GM12878 (cell line): Measurements from ENCODE around the gene WASF2. TPM values are rescaled to one million over a fixed set of nuclear protein-coding genes. Genes with fewer than 3 reads are reported as not detected.

Experiments
- ATAC-seq: fragments of 200-7000 bp; cut with Tn5 transposase; 3 replicates; pipeline ENCODE4 v1.9.1; 2020; ENCODE audit warnings: mild to moderate bottlenecking, moderate library complexity
- BruUV-seq: library from RNA; stranded (reverse); fragments of 400-500 nt; replicated peaks from 2 replicates; lab custom pipeline; 2021; lab: Mats Ljungman, UMichigan
- CTCF ChIA-PET: fragments of 300-600 bp; sonication (Branson Sonifier 250); formaldehyde crosslinking; extraction: SDS; loops from one replicate; lab custom pipeline; 2021; ENCODE audit warnings: inconsistent platforms; lab: Yijun Ruan, JAX
- POLR2A ChIA-PET: fragments of 350-600 bp; formaldehyde crosslinking; extraction: SDS; loops from one replicate; lab custom pipeline; 2021; ENCODE audit warnings: inconsistent platforms; lab: Charles Lee
- RAD21 ChIA-PET: fragments of 300-600 bp; sonication (Branson Sonifier 250); formaldehyde crosslinking; loops from one replicate; lab custom pipeline; 2023; ENCODE audit warnings: antibody characterized with exemption; ENCODE audit not compliant: unreplicated experiment; lab: Charles Lee
- SMC1A ChIA-PET: fragments of 300-600 bp; sonication (Branson Sonifier 250); formaldehyde crosslinking; loops from one replicate; lab custom pipeline; 2023; ENCODE audit not compliant: unreplicated experiment, uncharacterized antibody; lab: Charles Lee
- DNase-seq: peaks from one replicate; pipeline ENCODE4 v3.0.0-alpha.2; 2011; ENCODE audit warnings: low read depth, low spot score
- FAIRE-seq: peaks from 3 replicates; lab custom pipeline; 2011; peaks lifted over from hg19 to GRCh38; lab: Jason Lieb, UNC
- H2AFZ ChIP-seq: 2 replicates; pipeline ENCODE4 v1.6.0; 2011; ENCODE audit warnings: low read depth, low read length, control low read depth; ENCODE audit not compliant: control insufficient read depth
- H3K27ac ChIP-seq: 2 replicates; pipeline ENCODE4 v1.5.1; 2011; ENCODE audit warnings: control low read depth; ENCODE audit not compliant: control insufficient read depth, insufficient read depth
- H3K27me3 ChIP-seq, 2 experiments: replicated peaks in 1 of 2; 2 replicates each; pipeline versions ENCODE4 v1.6.0 to v1.6.1; 2011; ENCODE audit warnings: low read length in 1 of 2; ENCODE audit not compliant: control insufficient read depth in 2 of 2, insufficient read depth in 2 of 2
- H3K36me3 ChIP-seq, 2 experiments: 2 replicates each; pipeline ENCODE4 v1.5.1; 2011; ENCODE audit warnings: low read length in 1 of 2; ENCODE audit not compliant: control insufficient read depth in 2 of 2, insufficient read depth in 2 of 2
- H3K4me1 ChIP-seq: 2 replicates; pipeline ENCODE4 v1.6.1; 2011; ENCODE audit warnings: mild to moderate bottlenecking, low read length, moderate library complexity, mixed read lengths; ENCODE audit not compliant: control insufficient read depth, insufficient read depth
- H3K4me2 ChIP-seq: 2 replicates; pipeline ENCODE4 v1.6.0; 2011; ENCODE audit warnings: control low read depth; ENCODE audit not compliant: control insufficient read depth, insufficient read depth
- H3K4me3 ChIP-seq: fragments of 200-600 bp; sonication (generic); 2 replicates; pipeline ENCODE4 v1.5.1; 2016
- H3K79me2 ChIP-seq: 2 replicates; pipeline ENCODE4 v1.6.0; 2011; ENCODE audit warnings: low read length; ENCODE audit not compliant: control insufficient read depth, insufficient read depth
- H3K9ac ChIP-seq: 2 replicates; pipeline ENCODE4 v1.8.0; 2011; ENCODE audit warnings: low read length, control low read depth, mixed read lengths; ENCODE audit not compliant: control insufficient read depth, insufficient read depth
- H3K9me3 ChIP-seq: replicated peaks from 3 replicates; pipeline ENCODE4 v1.5.1; 2011; ENCODE audit warnings: mild to moderate bottlenecking, low read length; ENCODE audit not compliant: control insufficient read depth, insufficient read depth
- H4K20me1 ChIP-seq: 2 replicates; pipeline ENCODE4 v1.6.0; 2011; ENCODE audit not compliant: control insufficient read depth, insufficient read depth
- POU2F2 ChIP-seq: IDR thresholded peaks from 3 replicates; pipeline ENCODE4 v1.6.1; 2011; ENCODE audit warnings: low read depth, mild to moderate bottlenecking, low read length, borderline replicate concordance
- PRDM15 ChIP-seq: fragments of 450-650 bp; formaldehyde crosslinking; IDR thresholded peaks from 2 replicates; pipeline ENCODE4 v1.4.0; 2020; ENCODE audit warnings: mild to moderate bottlenecking, moderate library complexity
- ZNF24 ChIP-seq: fragments of 450-650 bp; IDR thresholded peaks from 2 replicates; pipeline ENCODE4 v1.6.1; 2017; ENCODE audit warnings: antibody characterized with exemption, mild to moderate bottlenecking
- WGBS: methylation state at CpG from one replicate; pipeline ENCODE4 v1.1.6; 2016; ENCODE audit warnings: low lambda C conversion rate; ENCODE audit not compliant: insufficient replicate concordance, insufficient coverage; ENCODE audit errors: missing lambda C conversion rate; 5-methylcytosine and 5-hydroxymethylcytosine counted together
- in situ Hi-C: fragments of 300-500 bp; cut with MboI; formaldehyde crosslinking; loops from 9 replicates; pipeline ENCODE4 v1.14.3; 2018; ENCODE audit warnings: mixed read lengths
- intact Hi-C: fragments of 100-400 bp; cut with micrococcal nuclease; formaldehyde crosslinking; loops from one replicate; pipeline ENCODE4 v1.14.2; 2022; ENCODE audit not compliant: unreplicated experiment
- polyA plus RNA-seq, 11 experiments: library from polyadenylated mRNA; depleted of rRNA in 4 of 11; unstranded in 6 of 11; stranded (reverse) in 5 of 11; fragments of >200 nt; fragmentation: Nextera tagmentation in 4 of 11; fragmentation: Illumina TruSeq in 1 of 11; extraction: Ambion mirVana in 4 of 11; extraction: Trizol in 1 of 11; gene quantifications; 1 replicate in 1 of 11; 2 replicates in 10 of 11; pipeline versions ENCODE4 v1.2.1 to v1.2.3, GENCODE V29; 2011 to 2016; ENCODE audit warnings: inconsistent platforms in 2 of 11, missing spikeins in 2 of 11, low read depth in 1 of 11
- total RNA-seq, 4 experiments: library from RNA; depleted of rRNA in 3 of 4; stranded (reverse); fragments of >200 nt in 3 of 4; fragmentation: Illumina TruSeq in 1 of 4; extraction: Trizol in 1 of 4; gene quantifications; 2 replicates each; pipeline versions ENCODE4 v1.2.1 to v1.2.3, GENCODE V29; 2013 to 2021

WASF2 gene
- total and polyA plus RNA-seq, 10 of the 15 experiments (the other 5 are each of a cell fraction or from before 2014, with no cell fraction given), result 7.0 to 111 (median 37.1) TPM

GRCh38 chr1:27485363-27485762 lies 4.6 kb downstream of the WASF2 start:
- Histone ChIP-seq H2AFZ (no peak overlapping the region), H3K27me3 (no peaks in the 10 kb centered on the region), H3K36me3 (peaks cover 0 to 3% of the 10 kb centered on the region in 2 experiments; a peak in 1 of 4 replicates), H3K9ac (no peak overlapping the region), H3K79me2 (peaks cover 84% of the 10 kb centered on the region), H3K4me3 (no peak overlapping the region), H4K20me1 (no peaks in the 10 kb centered on the region; the same call in 1 of the 2 replicates), H3K27ac (no peak overlapping the region), H3K4me1 (peaks cover 28% of the 10 kb centered on the region), H3K9me3 (no peaks in the 10 kb centered on the region; the same call in 1 of the 3 replicates), H3K4me2 (no peak overlapping the region)
- SMC1A ChIA-PET, result no interaction called here
- ATAC-seq, result no peak
- no peak for DNase-seq
- BruUV-seq, result no TSS peak
- RAD21 ChIA-PET, result interaction anchor here (1.2 to 6.0 kb wide), 2 partner anchors 40 to 55 kb away, joined by 3 to 42 read pairs; no protein-coding TSS in a partner anchor
- CTCF ChIA-PET, result no interaction called here
- FAIRE-seq, result no peak
- in situ Hi-C loops (no loop called here), intact Hi-C loops (loop anchor here (10.0 kb wide), 1 partner anchor 119 kb away; the partner anchor contains the start of gene AHDC1)
- no peak for TF ChIP-seq ZNF24
- POLR2A ChIA-PET, result no interaction called here
- 100% methylated on average over 1 of the region's 1 CpG for WGBS

GRCh38 chr1:27483659-27484058 lies 6.3 kb downstream of the WASF2 start:
- Histone ChIP-seq H3K9ac (peak overlapping the region; percentile 53; the same call in 1 of the 2 replicates), H3K4me3 (peak overlapping the region; percentile 60; the same call in 1 of the 2 replicates), H3K4me2 (peak overlapping the region; percentile 73), H3K27me3 (no peaks in the 10 kb centered on the region), H3K27ac (peak overlapping the region; percentile 62), H3K4me1 (peaks cover 40% of the 10 kb centered on the region), H3K79me2 (peaks cover 87% of the 10 kb centered on the region), H3K36me3 (peaks cover 0 to 3% of the 10 kb centered on the region in 2 experiments; a peak in 1 of 4 replicates), H2AFZ (no peak overlapping the region), H3K9me3 (no peaks in the 10 kb centered on the region; the same call in 1 of the 3 replicates), H4K20me1 (no peaks in the 10 kb centered on the region)
- no peak; the same call in 2 of the 3 replicates for ATAC-seq
- ChIA-PET RAD21 (interaction anchor here (0.9 to 6.0 kb wide), 3 partner anchors 39 to 45 kb away, joined by 3 to 42 read pairs (median 4); no protein-coding TSS in a partner anchor), POLR2A (interaction anchor here (0.7 to 1.7 kb wide), 6 partner anchors 9 to 118 kb away, joined by 3 to 10 read pairs (median 5); no protein-coding TSS in a partner anchor), CTCF (interaction anchor here (0.6 to 1.5 kb wide), 5 partner anchors 14 to 73 kb away, joined by 3 to 7 read pairs (median 4); no protein-coding TSS in a partner anchor), SMC1A (interaction anchor here (0.7 to 4.1 kb wide), 13 partner anchors 9 to 117 kb away, joined by 3 to 19 read pairs (median 6); no protein-coding TSS in a partner anchor)
- FAIRE-seq, result no peak
- TF ChIP-seq POU2F2 (0 out of 3 replicates have a peak, but pooled peaks have one; percentile 20), PRDM15 (no peak)
- 45% methylated on average over 2 of the region's 2 CpGs for WGBS
- in situ Hi-C loops, result no loop called here
- no TSS peak for BruUV-seq
- no peak for DNase-seq
- intact Hi-C loops, result loop anchor here (10.0 kb wide), 1 partner anchor 121 kb away; the partner anchor contains the start of gene AHDC1
